ENCODE data around the gene SPSB4. TPM values are rescaled to one million over a fixed set of nuclear protein-coding genes. Genes with fewer than 3 reads are reported as not detected.

The SPSB4 gene
- total RNA-seq, 2 donors from 2014 or later, result 7.5 to 8.2 TPM

DNA sequence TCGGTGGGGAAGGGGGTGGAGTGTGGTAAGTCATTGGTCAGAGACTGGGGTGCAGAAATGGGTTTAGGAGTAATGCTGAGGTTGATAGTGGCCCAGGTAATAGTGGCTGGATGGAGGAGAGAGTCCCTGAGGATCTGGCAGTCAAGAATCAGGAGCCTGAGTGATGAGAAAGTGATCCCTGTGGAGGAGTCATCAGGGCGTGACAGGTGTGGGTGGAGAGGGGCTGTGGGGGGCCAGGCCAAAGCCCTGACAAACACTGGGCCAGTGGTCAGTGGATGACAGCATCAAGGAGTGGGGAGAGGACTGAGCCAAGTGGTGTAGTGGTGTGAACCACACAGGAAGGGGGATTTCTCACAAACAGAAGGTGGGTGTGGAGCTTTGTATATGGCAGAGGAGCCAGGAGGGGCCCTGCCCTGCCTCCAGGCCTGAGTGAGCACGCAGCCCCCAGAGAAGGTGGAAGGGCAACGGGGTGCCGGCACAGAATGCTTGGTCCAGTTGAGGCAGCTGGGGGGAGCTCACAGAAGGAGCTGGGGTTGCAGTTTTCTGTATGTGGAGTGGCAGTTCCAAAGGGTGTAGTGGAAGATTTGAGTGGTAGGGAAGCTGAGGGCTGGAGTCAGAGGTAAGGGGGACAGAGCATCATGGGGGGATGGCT is 77.1 kb downstream of the SPSB4 start:
- Mint-ChIP-seq H3K4me1 (no peaks in the 10 kb centered on the region), H3K36me3 (ENCODE audit: low read depth) (peaks cover 3% of the 10 kb centered on the region), H3K4me3 (no peak overlapping the region), H3K27ac (no peak overlapping the region), H3K9me3 (peaks cover 12% of the 10 kb centered on the region), H3K27me3 (ENCODE audit: insufficient read depth) (peaks cover 1% of the 10 kb centered on the region)
- Histone ChIP-seq H3K9me3 (ENCODE audit: control insufficient read depth, low read length) (peaks cover 6% of the 10 kb centered on the region), H3K27ac (ENCODE audit: low read depth, low read length) (no peak overlapping the region), H3K9ac (ENCODE audit: extremely low read depth, low read length, poor library complexity, severe bottlenecking) (no peak overlapping the region), H3K36me3 (ENCODE audit: control insufficient read depth, insufficient read depth, low read length) (no peaks in the 10 kb centered on the region), H3K4me3 (ENCODE audit: low read length) (no peak overlapping the region), H3K4me1 (ENCODE audit: control insufficient read depth, insufficient read depth, low read length) (no peaks in the 10 kb centered on the region), H3K27me3 (ENCODE audit: control insufficient read depth, insufficient read depth, low read length, poor library complexity, severe bottlenecking) (no peaks in the 10 kb centered on the region)
- WGBS, 2 experiments (ENCODE audit: insufficient coverage in 1 of 2, insufficient read length in 1 of 2), result 90 to 91% methylated on average over 2 to 5 of the region's 5 CpGs
- TF ChIP-seq, protein P1, sequence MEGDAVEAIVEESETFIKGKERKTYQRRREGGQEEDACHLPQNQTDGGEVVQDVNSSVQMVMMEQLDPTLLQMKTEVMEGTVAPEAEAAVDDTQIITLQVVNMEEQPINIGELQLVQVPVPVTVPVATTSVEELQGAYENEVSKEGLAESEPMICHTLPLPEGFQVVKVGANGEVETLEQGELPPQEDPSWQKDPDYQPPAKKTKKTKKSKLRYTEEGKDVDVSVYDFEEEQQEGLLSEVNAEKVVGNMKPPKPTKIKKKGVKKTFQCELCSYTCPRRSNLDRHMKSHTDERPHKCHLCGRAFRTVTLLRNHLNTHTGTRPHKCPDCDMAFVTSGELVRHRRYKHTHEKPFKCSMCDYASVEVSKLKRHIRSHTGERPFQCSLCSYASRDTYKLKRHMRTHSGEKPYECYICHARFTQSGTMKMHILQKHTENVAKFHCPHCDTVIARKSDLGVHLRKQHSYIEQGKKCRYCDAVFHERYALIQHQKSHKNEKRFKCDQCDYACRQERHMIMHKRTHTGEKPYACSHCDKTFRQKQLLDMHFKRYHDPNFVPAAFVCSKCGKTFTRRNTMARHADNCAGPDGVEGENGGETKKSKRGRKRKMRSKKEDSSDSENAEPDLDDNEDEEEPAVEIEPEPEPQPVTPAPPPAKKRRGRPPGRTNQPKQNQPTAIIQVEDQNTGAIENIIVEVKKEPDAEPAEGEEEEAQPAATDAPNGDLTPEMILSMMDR (conservative IDR thresholded peaks at IDR 0.05), result no peak
- no peak for DNase-seq

DNA sequence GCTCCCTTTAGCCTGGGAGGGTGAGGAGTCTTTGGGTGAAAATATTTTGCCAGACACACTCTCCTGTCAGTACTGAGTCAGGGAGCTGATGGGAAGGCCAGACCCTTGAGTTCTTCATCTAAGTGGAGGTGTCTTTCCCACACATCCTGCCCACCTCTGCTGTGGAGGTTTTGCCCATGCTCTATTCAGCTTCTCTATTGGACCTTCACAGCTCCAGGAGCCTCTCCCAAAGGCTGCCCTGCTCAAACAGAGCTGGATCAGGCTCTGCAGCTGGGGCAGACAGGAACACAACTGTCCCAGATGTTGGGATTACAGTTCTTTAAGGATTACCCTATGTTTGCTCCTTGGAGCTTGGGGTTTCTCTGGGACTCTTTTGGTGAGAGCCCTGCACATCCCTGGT is 77.9 kb downstream of the SPSB4 start:
- TF ChIP-seq, protein P1 (conservative IDR thresholded peaks at IDR 0.05), result no peak
- H3K27ac Mint-ChIP-seq, result no peak overlapping the region
- Histone ChIP-seq H3K36me3 (ENCODE audit: control insufficient read depth, insufficient read depth, low read length) (no peaks in the 10 kb centered on the region), H3K4me3 (ENCODE audit: low read length) (no peak overlapping the region), H3K9ac (ENCODE audit: extremely low read depth, low read length, poor library complexity, severe bottlenecking) (no peak overlapping the region), H3K27me3 (ENCODE audit: control insufficient read depth, insufficient read depth, low read length, poor library complexity, severe bottlenecking) (no peaks in the 10 kb centered on the region), H3K4me1 (ENCODE audit: control insufficient read depth, insufficient read depth, low read length) (no peaks in the 10 kb centered on the region), H3K9me3 (ENCODE audit: control insufficient read depth, low read length) (peaks cover 6% of the 10 kb centered on the region), H3K27ac (ENCODE audit: low read depth, low read length) (peak overlapping the region; percentile 66)
- H3K9me3 Mint-ChIP-seq, result peaks cover 12% of the 10 kb centered on the region
- no peak for DNase-seq
- no peaks in the 10 kb centered on the region for H3K4me1 Mint-ChIP-seq
- peaks cover 1% of the 10 kb centered on the region for H3K27me3 Mint-ChIP-seq (ENCODE audit: insufficient read depth)
- H3K4me3 Mint-ChIP-seq, result no peak overlapping the region
- peaks cover 3% of the 10 kb centered on the region for H3K36me3 Mint-ChIP-seq (ENCODE audit: low read depth)

DNA sequence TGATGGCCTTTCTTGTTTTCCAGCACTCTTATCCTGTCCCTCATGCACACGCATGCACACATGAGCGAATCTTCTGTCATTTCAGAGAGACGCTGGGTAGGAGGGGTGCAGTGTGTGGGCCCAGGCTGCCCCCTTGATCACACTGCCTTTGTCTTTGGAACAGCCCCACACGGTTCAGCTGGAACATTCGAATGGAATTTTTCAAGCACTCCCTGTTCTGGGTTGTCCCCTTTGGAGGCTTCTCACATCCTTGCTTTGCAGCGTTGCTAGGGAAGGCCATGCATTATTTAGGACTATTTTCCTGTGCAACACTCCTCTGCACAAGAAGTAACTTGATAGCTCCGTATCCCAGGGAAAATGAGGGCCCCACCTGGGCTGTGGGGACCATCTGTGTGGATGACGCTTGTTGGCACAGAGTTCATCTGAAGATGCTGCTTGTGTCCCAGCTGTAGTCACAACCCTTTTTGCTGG is 78.4 kb downstream of the SPSB4 start:
- no peaks in the 10 kb centered on the region for H3K36me3 ChIP-seq (ENCODE audit: control insufficient read depth, insufficient read depth, low read length)
- no peak for DNase-seq
- TF ChIP-seq, protein P1 (conservative IDR thresholded peaks at IDR 0.05), result no peak
- no peaks in the 10 kb centered on the region for H3K4me1 ChIP-seq (ENCODE audit: control insufficient read depth, insufficient read depth, low read length)
- no peaks in the 10 kb centered on the region for H3K4me1 Mint-ChIP-seq
- no peaks in the 10 kb centered on the region for H3K27me3 ChIP-seq (ENCODE audit: control insufficient read depth, insufficient read depth, low read length, poor library complexity, severe bottlenecking)
- H3K9me3 Mint-ChIP-seq, result peaks cover 12% of the 10 kb centered on the region
- H3K27ac ChIP-seq (ENCODE audit: low read depth, low read length), result peak overlapping the region; percentile 66
- H3K9ac ChIP-seq (ENCODE audit: extremely low read depth, low read length, poor library complexity, severe bottlenecking), result no peak overlapping the region
- WGBS, 2 experiments (ENCODE audit: insufficient coverage in 1 of 2, insufficient read length in 1 of 2), result 69 to 84% methylated on average over 7 to 8 of the region's 8 CpGs
- no peak overlapping the region for H3K4me3 Mint-ChIP-seq
- H3K27me3 Mint-ChIP-seq (ENCODE audit: insufficient read depth), result no peaks in the 10 kb centered on the region
- H3K36me3 Mint-ChIP-seq (ENCODE audit: low read depth), result peaks cover 3% of the 10 kb centered on the region
- no peak overlapping the region for H3K4me3 ChIP-seq (ENCODE audit: low read length)
- no peak overlapping the region for H3K27ac Mint-ChIP-seq
- peaks cover 11% of the 10 kb centered on the region for H3K9me3 ChIP-seq (ENCODE audit: control insufficient read depth, low read length)
